Adrenal gland (tissue), 12 donors: Measurements from ENCODE around the gene NRXN3. TPM values are rescaled to one million over a fixed set of nuclear protein-coding genes. Genes with fewer than 3 reads are reported as not detected.

Experiments used
- DNase-seq, 7 donors: peaks; one replicate each; pipeline ENCODE4 v3.0.0-alpha.2; 2019 to 2020
- H3K27ac ChIP-seq, 5 donors: fragments of 200-600 bp; sonication (generic) in 4 of 5; 1 replicate in 3 of 5; 2 replicates in 2 of 5; pipeline versions ENCODE4 v1.5.1 to v1.8.0; 2016 to 2020; ENCODE audit warnings: mild to moderate bottlenecking in 1 of 5
- H3K27me3 ChIP-seq: fragments of 200-600 bp; 2 replicates; pipeline ENCODE4 v1.8.0; 2021
- H3K36me3 ChIP-seq, 2 donors: fragments of 200-600 bp; replicated peaks in 1 of 2; 1 replicate in 1 of 2; 2 replicates in 1 of 2; pipeline versions ENCODE4 v1.5.1 to v1.8.0; 2018 to 2022
- H3K4me1 ChIP-seq, 2 donors: fragments of 200-600 bp; replicated peaks in 1 of 2; 1 replicate in 1 of 2; 2 replicates in 1 of 2; pipeline versions ENCODE4 v1.5.1 to v1.8.0; 2018 to 2021
- H3K4me3 ChIP-seq, 4 donors: fragments of 200-600 bp; sonication (generic) in 3 of 4; one replicate each; pipeline ENCODE4 v1.5.1; 2016 to 2018
- H3K9me3 ChIP-seq, 3 donors: fragments of 200-600 bp; sonication (generic) in 1 of 3; replicated peaks in 1 of 3; 1 replicate in 2 of 3; 2 replicates in 1 of 3; pipeline versions ENCODE4 v1.5.1 to v1.8.0; 2016 to 2021
- CTCF ChIP-seq, 6 experiments: fragments of 450-650 bp in 4 of 6; fragments of 200-600 bp in 2 of 6; sonication (generic) in 1 of 6; IDR thresholded peaks; 1 replicate in 5 of 6; 2 replicates in 1 of 6; pipeline versions ENCODE4 v1.5.1 to v1.8.0; 2016 to 2021; ENCODE audit warnings: antibody characterized with exemption in 6 of 6, mild to moderate bottlenecking in 2 of 6, moderate library complexity in 1 of 6
- POLR2A ChIP-seq, 2 donors: fragments of 450-650 bp; IDR thresholded peaks; one replicate each; pipeline ENCODE4 v1.6.1; 2017; ENCODE audit warnings: antibody characterized with exemption in 2 of 2, mild to moderate bottlenecking in 2 of 2, moderate library complexity in 1 of 2
- WGBS, 4 donors: extraction: QIAGEN DNeasy Blood & Tissue Kit in 2 of 4; methylation state at CpG; one replicate each; pipeline versions ENCODE4 v1.1.5 to v1.1.7; 2013 to 2017; 5-methylcytosine and 5-hydroxymethylcytosine counted together
- intact Hi-C, 2 donors: fragments of 100-400 bp; cut with DNase I; formaldehyde crosslinking; loops; one replicate each; pipeline versions ENCODE4 v1.14.1 to v1.15.0; 2022 to 2023
- polyA plus RNA-seq, 3 donors: library from polyadenylated mRNA; stranded (reverse); fragments of 200-250 nt in 2 of 3; fragments of 350-450 nt in 1 of 3; fragmentation: Illumina TruSeq in 1 of 3; extraction: RNeasy Lipid Tissue Mini Kit (QIAGEN cat#74804) in 1 of 3; gene quantifications; one replicate each; pipeline ENCODE4 v1.2.3, GENCODE V29; 2013 to 2014
- total RNA-seq, 9 donors: library from RNA; depleted of rRNA in 4 of 9; stranded (reverse); fragments of >200 nt in 4 of 9; fragments of 120-200 nt in 1 of 9; fragmentation: NEBNext Ultra II Directional in 1 of 9; extraction: Animal tissue kit (Norgen Biotek cat#: 25700) in 1 of 9; gene quantifications; one replicate each; pipeline versions ENCODE4 v1.1.0 to v1.2.4, GENCODE V29; 2013 to 2023
- donor health status: healthy with polysubstance abuse.
- donor health status: Bipolar disorder and iron deficiency.
- donor health status: DM: yes; HTN: yes; CAD: no.
- donor health status: DM: no; HTN: no; CAD: no.
- donor health status: DM: no; HTN: no; CAD: no.
- donor health status: DM: yes; HTN: yes; CAD: no.

The NRXN3 gene
- total and polyA plus RNA-seq, 12 donors: 0.09 to 8.5 (median 1.6) TPM

DNA sequence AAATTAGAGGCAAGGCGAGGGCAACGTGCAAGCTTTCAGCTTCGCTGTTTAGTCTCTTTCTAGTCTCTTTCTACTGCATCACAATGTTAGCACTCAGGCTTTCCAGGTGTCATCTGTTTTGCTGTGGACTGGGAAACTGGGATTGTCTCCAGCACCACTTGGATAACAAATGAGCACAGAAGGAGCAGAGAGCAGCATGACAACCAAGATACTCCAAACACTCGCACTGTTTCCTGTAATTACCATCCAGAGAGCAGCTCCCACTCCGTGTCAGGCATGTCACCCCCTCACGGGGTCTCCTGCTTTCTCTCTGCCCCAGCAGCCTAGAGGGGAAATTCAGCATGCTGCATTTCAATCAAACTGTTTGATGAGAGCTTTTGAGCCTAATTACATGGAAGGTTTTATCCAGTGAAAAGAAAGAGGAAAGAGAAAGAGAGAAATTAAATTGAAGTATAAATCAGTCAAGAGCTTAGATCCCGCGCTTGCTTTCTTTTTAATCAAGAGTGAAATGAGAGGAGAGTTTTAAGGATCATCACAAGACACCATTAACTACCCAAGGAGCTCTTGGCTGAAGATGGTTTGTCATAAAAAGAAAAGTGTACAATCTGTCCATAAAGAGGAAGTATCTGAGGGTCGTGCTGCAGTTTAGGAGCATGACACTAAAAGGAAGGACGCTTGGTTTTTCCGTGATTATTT, 1123.5 kb downstream of the NRXN3 start:
- intact Hi-C loops: no loop called here
- Histone ChIP-seq H3K27me3 (no peaks in the 10 kb centered on the region), H3K27ac (no peak overlapping the region), H3K4me3 (no peak overlapping the region), H3K9me3 (no peaks in the 10 kb centered on the region), H3K4me1 (no peaks in the 10 kb centered on the region), H3K36me3 (no peaks in the 10 kb centered on the region)
- DNase-seq: no peak
- WGBS, 4 donors: 51 to 57% (median 53%) methylated on average over 11 of the region's 11 CpGs
- TF ChIP-seq POLR2A (IDR thresholded peaks at IDR 0.05) (no peak), CTCF (IDR thresholded peaks at IDR 0.05) (no peak)

GRCh38 chr14:79294499-79294898, 1124.3 kb downstream of the NRXN3 start:
- Histone ChIP-seq H3K36me3 (no peaks in the 10 kb centered on the region), H3K27ac (no peak overlapping the region), H3K4me3 (no peak overlapping the region), H3K27me3 (no peaks in the 10 kb centered on the region), H3K4me1 (no peaks in the 10 kb centered on the region), H3K9me3 (no peaks in the 10 kb centered on the region)
- intact Hi-C loops: no loop called here
- DNase-seq: no peak
- TF ChIP-seq CTCF (IDR thresholded peaks at IDR 0.05) (no peak), POLR2A (IDR thresholded peaks at IDR 0.05) (no peak)

GRCh38 chr14:79295385-79295784, 1125.2 kb downstream of the NRXN3 start:
- no peaks in the 10 kb centered on the region for H3K36me3 ChIP-seq
- TF ChIP-seq POLR2A (IDR thresholded peaks at IDR 0.05) (no peak), CTCF (IDR thresholded peaks at IDR 0.05) (no peak)

GRCh38 chr14:79298373-79298772, 1128.2 kb downstream of the NRXN3 start:
- no peaks in the 10 kb centered on the region for H3K36me3 ChIP-seq
- intact Hi-C loops: no loop called here
- no peaks in the 10 kb centered on the region for H3K4me1 ChIP-seq
- H3K9me3 ChIP-seq: no peaks in the 10 kb centered on the region
- TF ChIP-seq POLR2A (IDR thresholded peaks at IDR 0.05) (no peak), CTCF (IDR thresholded peaks at IDR 0.05) (no peak)
- H3K27me3 ChIP-seq: no peaks in the 10 kb centered on the region
- no peak overlapping the region for H3K27ac ChIP-seq
- no peak for DNase-seq
- 71 to 90% (median 82%) methylated on average over 4 of the region's 4 CpGs for WGBS, 4 donors
- no peak overlapping the region for H3K4me3 ChIP-seq

More at GRCh38 chr14:79295385-79295784, 1125.2 kb downstream of the NRXN3 start:
- no peaks in the 10 kb centered on the region for H3K9me3 ChIP-seq
- intact Hi-C loops: no loop called here
- H3K27me3 ChIP-seq: no peaks in the 10 kb centered on the region
- DNase-seq: no peak
- no peak overlapping the region for H3K4me3 ChIP-seq
- H3K27ac ChIP-seq: no peak overlapping the region
- no peaks in the 10 kb centered on the region for H3K4me1 ChIP-seq
